ENCODE measurements around the gene TMC7. TPM values are rescaled to one million over a fixed set of nuclear protein-coding genes. Genes with fewer than 3 reads are reported as not detected.

The TMC7 gene
- total and polyA plus RNA-seq, 2 donors (not counting 1 experiment from before 2014, with no cell fraction given), result 0.18 to 1.5 TPM

DNA sequence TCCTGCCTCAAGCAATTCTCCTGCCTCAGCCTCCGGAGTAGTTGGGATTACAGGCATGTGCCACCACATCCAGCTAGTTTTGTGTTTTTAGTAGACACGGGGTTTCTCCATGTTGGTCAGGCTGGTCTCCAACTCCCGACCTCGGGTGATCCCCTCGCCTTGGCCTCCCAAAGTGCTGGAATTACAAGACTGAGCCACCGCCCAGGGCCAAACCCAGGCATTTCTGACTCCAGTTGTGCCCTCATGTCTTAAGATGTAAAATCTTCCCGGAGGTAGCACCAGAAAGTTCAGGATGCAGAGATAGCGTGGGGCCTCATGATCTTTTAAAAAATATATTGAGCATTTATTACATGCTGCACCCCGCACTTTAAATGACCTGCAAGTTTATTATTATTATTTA lies 44.7 kb upstream of the TMC7 start:
- TF ChIP-seq CTCF (conservative IDR thresholded peaks at IDR 0.05 in 1 of 2, IDR thresholded peaks at IDR 0.05 in 1 of 2; ENCODE audit: low read depth in 1 of 2, low read length in 2 of 2), result no peak
- TF ChIP-seq EZH2 (IDR thresholded peaks at IDR 0.05; ENCODE audit: low read length, missing control alignments), result no peak
- no peak overlapping the region for H3K4me2 ChIP-seq (ENCODE audit: extremely low read depth, insufficient read depth, low read length)

GRCh38 chr16:18941471-18941870 lies 42.3 kb upstream of the TMC7 start:
- no peaks in the 10 kb centered on the region for H3K79me2 ChIP-seq (ENCODE audit: control insufficient read depth, insufficient read depth, low read length)

More for the DNA sequence above, 44.7 kb upstream of the TMC7 start:
- Histone ChIP-seq H3K4me1 (ENCODE audit: control insufficient read depth, extremely low read depth, insufficient read depth, low read length) (no peaks in the 10 kb centered on the region), H2AFZ (ENCODE audit: low read length) (no peak overlapping the region), H3K9ac (ENCODE audit: insufficient read depth, low read length) (no peak overlapping the region), H3K36me3 (ENCODE audit: control insufficient read depth, insufficient read depth, low read length) (no peaks in the 10 kb centered on the region), H3K9me3 (ENCODE audit: control insufficient read depth, insufficient read depth, low read depth, low read length) (no peaks in the 10 kb centered on the region), H4K20me1 (ENCODE audit: control insufficient read depth, extremely low read depth, insufficient read depth, low read length) (no peaks in the 10 kb centered on the region), H3K4me3 (replicated peaks in 1 of 4; ENCODE audit: control extremely low read depth in 1 of 4, insufficient read depth in 1 of 4, low read depth in 3 of 4, low read length in 4 of 4) (no peak overlapping the region), H3K79me2 (ENCODE audit: control insufficient read depth, insufficient read depth, low read length) (no peaks in the 10 kb centered on the region), H3K27me3 (ENCODE audit: control insufficient read depth, insufficient read depth, low read length) (no peaks in the 10 kb centered on the region), H3K27ac (ENCODE audit: insufficient read depth, low read length) (no peak overlapping the region)
- no peak for DNase-seq (ENCODE audit: low read depth in 2 of 2)

GRCh38 chr16:18942061-18942460 lies 41.7 kb upstream of the TMC7 start:
- Histone ChIP-seq H3K27me3 (ENCODE audit: control insufficient read depth, insufficient read depth, low read length) (no peaks in the 10 kb centered on the region), H3K27ac (ENCODE audit: insufficient read depth, low read length) (no peak overlapping the region), H3K9me3 (ENCODE audit: control insufficient read depth, insufficient read depth, low read depth, low read length) (no peaks in the 10 kb centered on the region), H3K4me3 (replicated peaks in 1 of 4; ENCODE audit: control extremely low read depth in 1 of 4, insufficient read depth in 1 of 4, low read depth in 3 of 4, low read length in 4 of 4) (no peak overlapping the region), H2AFZ (ENCODE audit: low read length) (no peak overlapping the region), H3K4me2 (ENCODE audit: extremely low read depth, insufficient read depth, low read length) (no peak overlapping the region), H3K36me3 (ENCODE audit: control insufficient read depth, insufficient read depth, low read length) (no peaks in the 10 kb centered on the region), H3K79me2 (ENCODE audit: control insufficient read depth, insufficient read depth, low read length) (no peaks in the 10 kb centered on the region), H3K4me1 (ENCODE audit: control insufficient read depth, extremely low read depth, insufficient read depth, low read length) (no peaks in the 10 kb centered on the region), H4K20me1 (ENCODE audit: control insufficient read depth, extremely low read depth, insufficient read depth, low read length) (no peaks in the 10 kb centered on the region), H3K9ac (ENCODE audit: insufficient read depth, low read length) (no peak overlapping the region)
- no peak for TF ChIP-seq CTCF (conservative IDR thresholded peaks at IDR 0.05 in 1 of 2, IDR thresholded peaks at IDR 0.05 in 1 of 2; ENCODE audit: low read depth in 1 of 2, low read length in 2 of 2)
- TF ChIP-seq EZH2 (IDR thresholded peaks at IDR 0.05; ENCODE audit: low read length, missing control alignments), result no peak
- DNase-seq (ENCODE audit: low read depth in 2 of 2), result no peak

More at GRCh38 chr16:18941471-18941870, 42.3 kb upstream of the TMC7 start:
- no peak for DNase-seq (ENCODE audit: low read depth in 2 of 2)
- Histone ChIP-seq H3K4me2 (ENCODE audit: extremely low read depth, insufficient read depth, low read length) (no peak overlapping the region), H3K27ac (ENCODE audit: insufficient read depth, low read length) (no peak overlapping the region), H4K20me1 (ENCODE audit: control insufficient read depth, extremely low read depth, insufficient read depth, low read length) (no peaks in the 10 kb centered on the region), H3K36me3 (ENCODE audit: control insufficient read depth, insufficient read depth, low read length) (no peaks in the 10 kb centered on the region), H3K4me1 (ENCODE audit: control insufficient read depth, extremely low read depth, insufficient read depth, low read length) (no peaks in the 10 kb centered on the region), H3K9me3 (ENCODE audit: control insufficient read depth, insufficient read depth, low read depth, low read length) (no peaks in the 10 kb centered on the region), H3K4me3 (replicated peaks in 1 of 4; ENCODE audit: control extremely low read depth in 1 of 4, insufficient read depth in 1 of 4, low read depth in 3 of 4, low read length in 4 of 4) (no peak overlapping the region), H3K27me3 (ENCODE audit: control insufficient read depth, insufficient read depth, low read length) (no peaks in the 10 kb centered on the region), H2AFZ (ENCODE audit: low read length) (no peak overlapping the region), H3K9ac (ENCODE audit: insufficient read depth, low read length) (no peak overlapping the region)
- TF ChIP-seq EZH2 (IDR thresholded peaks at IDR 0.05; ENCODE audit: low read length, missing control alignments), result no peak
- TF ChIP-seq CTCF (conservative IDR thresholded peaks at IDR 0.05 in 1 of 2, IDR thresholded peaks at IDR 0.05 in 1 of 2; ENCODE audit: low read depth in 1 of 2, low read length in 2 of 2), result no peak
